Measurements from ENCODE around the gene FOCAD.

Gene FOCAD

DNA sequence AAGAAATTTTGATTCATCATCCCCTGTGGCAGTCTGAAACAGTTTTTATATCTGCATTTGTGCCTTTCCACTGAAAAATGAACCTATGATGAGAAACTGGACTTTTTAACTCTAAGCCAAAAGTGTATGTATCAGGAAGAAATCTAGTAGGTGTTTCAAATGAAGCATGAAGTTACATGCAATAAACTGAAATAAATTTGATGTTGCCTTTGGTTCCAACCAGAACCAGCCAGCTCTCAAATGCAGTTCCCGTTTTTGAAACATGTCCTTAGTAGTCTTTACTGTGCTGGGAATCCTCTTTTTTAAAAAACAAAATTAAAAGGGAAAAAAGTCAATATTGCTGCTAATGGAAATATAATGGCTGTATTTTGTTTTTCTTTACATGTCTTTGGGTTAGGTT is 303.5 kb downstream of the FOCAD start:
- Histone ChIP-seq H3K4me2 (ENCODE audit: low read length) (peak overlapping the region; percentile 58), H3K79me2 (ENCODE audit: insufficient read depth, low read length) (no peaks in the 10 kb centered on the region), H3K9me2 (ENCODE audit: low read depth, low read length) (no peaks in the 10 kb centered on the region), H3K9ac (ENCODE audit: low read length) (peak overlapping the region; percentile 54), H3K27ac (ENCODE audit: low read depth, low read length, poor library complexity, severe bottlenecking) (peak overlapping the region; percentile 97), H4K20me1 (ENCODE audit: insufficient read depth, low read length) (no peaks in the 10 kb centered on the region), H3K4me1 (ENCODE audit: insufficient read depth, low read length, severe bottlenecking) (peaks cover 99% of the 10 kb centered on the region), H3K27me3 (ENCODE audit: insufficient read depth, low read length) (no peaks in the 10 kb centered on the region), H3K9me3 (ENCODE audit: low read length) (no peaks in the 10 kb centered on the region), H3K36me3 (ENCODE audit: insufficient read depth, low read length) (no peaks in the 10 kb centered on the region; the same call in 1 of the 2 replicates), H3K4me3 (ENCODE audit: low read depth, low read length, poor library complexity, severe bottlenecking) (no peak overlapping the region), H3F3A (ENCODE audit: insufficient read depth, low read length) (no peaks in the 10 kb centered on the region), H2AFZ (ENCODE audit: low read length) (no peak overlapping the region)
- TF ChIP-seq, protein P1, sequence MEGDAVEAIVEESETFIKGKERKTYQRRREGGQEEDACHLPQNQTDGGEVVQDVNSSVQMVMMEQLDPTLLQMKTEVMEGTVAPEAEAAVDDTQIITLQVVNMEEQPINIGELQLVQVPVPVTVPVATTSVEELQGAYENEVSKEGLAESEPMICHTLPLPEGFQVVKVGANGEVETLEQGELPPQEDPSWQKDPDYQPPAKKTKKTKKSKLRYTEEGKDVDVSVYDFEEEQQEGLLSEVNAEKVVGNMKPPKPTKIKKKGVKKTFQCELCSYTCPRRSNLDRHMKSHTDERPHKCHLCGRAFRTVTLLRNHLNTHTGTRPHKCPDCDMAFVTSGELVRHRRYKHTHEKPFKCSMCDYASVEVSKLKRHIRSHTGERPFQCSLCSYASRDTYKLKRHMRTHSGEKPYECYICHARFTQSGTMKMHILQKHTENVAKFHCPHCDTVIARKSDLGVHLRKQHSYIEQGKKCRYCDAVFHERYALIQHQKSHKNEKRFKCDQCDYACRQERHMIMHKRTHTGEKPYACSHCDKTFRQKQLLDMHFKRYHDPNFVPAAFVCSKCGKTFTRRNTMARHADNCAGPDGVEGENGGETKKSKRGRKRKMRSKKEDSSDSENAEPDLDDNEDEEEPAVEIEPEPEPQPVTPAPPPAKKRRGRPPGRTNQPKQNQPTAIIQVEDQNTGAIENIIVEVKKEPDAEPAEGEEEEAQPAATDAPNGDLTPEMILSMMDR (IDR thresholded peaks at IDR 0.05; ENCODE audit: low read length), result no peak
- TF ChIP-seq EZH2 (IDR thresholded peaks at IDR 0.05; ENCODE audit: borderline replicate concordance, low read length), result no peak

DNA sequence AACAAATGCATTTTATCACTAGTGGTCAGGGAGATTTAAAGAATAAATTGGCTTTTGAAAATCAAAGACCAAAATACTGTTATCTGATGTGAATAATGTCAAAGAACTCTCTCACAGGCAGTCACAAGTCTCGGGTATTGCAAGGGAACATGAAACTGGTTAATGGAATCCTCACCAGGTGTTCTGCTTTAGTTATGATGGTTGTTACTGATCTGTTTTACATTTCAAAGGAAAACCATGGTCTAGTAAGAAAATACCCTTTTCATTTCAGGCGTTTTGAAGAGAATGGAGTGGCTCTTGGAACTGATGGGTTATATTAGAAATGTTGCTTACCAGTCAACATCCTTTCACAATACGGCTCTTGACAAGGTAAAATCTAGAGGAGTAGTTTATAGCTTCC is 304.0 kb downstream of the FOCAD start:
- Histone ChIP-seq H3F3A (ENCODE audit: insufficient read depth, low read length) (no peaks in the 10 kb centered on the region), H3K27ac (ENCODE audit: low read depth, low read length, poor library complexity, severe bottlenecking) (peak overlapping the region; percentile 97), H3K36me3 (ENCODE audit: insufficient read depth, low read length) (no peaks in the 10 kb centered on the region; the same call in 1 of the 2 replicates), H3K4me1 (ENCODE audit: insufficient read depth, low read length, severe bottlenecking) (peaks cover 95% of the 10 kb centered on the region), H4K20me1 (ENCODE audit: insufficient read depth, low read length) (no peaks in the 10 kb centered on the region), H3K4me2 (ENCODE audit: low read length) (peak overlapping the region; percentile 58), H3K27me3 (ENCODE audit: insufficient read depth, low read length) (no peaks in the 10 kb centered on the region), H3K9me2 (ENCODE audit: low read depth, low read length) (no peaks in the 10 kb centered on the region), H2AFZ (ENCODE audit: low read length) (no peak overlapping the region), H3K9ac (ENCODE audit: low read length) (peak overlapping the region; percentile 54), H3K9me3 (ENCODE audit: low read length) (no peaks in the 10 kb centered on the region), H3K79me2 (ENCODE audit: insufficient read depth, low read length) (no peaks in the 10 kb centered on the region), H3K4me3 (ENCODE audit: low read depth, low read length, poor library complexity, severe bottlenecking) (no peak overlapping the region)
- TF ChIP-seq EZH2 (IDR thresholded peaks at IDR 0.05; ENCODE audit: borderline replicate concordance, low read length), result no peak
- TF ChIP-seq, protein P1 (IDR thresholded peaks at IDR 0.05; ENCODE audit: low read length), result no peak

DNA sequence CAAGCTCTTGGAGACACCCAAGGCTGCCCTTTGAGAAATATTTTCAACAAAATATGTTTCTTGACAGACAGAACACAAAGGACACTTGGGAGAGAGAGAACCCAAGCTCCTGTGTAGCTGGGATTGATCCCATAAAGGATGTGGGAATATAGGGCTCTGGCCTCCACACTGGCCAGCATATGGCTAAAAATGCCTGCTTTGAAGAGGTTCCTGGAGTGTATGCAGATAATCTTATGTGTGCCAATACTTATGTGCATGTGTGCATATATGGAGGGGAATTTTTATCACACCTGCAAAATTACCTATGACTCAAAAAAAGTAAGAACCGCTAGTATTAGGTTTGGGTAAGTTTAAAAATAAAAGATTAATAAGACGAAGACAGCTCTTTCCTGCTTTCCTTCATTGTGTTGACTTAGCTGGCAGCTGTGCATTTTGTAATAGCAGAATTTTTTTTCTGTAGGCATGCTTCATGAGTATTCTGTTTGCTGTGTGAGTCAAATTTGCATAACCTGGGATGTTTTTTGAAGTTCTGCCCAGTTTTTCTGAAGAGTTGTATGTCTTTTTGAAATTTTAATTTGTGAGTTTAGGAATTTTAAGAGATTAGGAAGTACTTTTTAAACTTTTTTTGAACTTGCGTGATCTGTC is 304.7 kb downstream of the FOCAD start:
- TF ChIP-seq, protein P1 (IDR thresholded peaks at IDR 0.05; ENCODE audit: low read length), result no peak
- TF ChIP-seq EZH2 (IDR thresholded peaks at IDR 0.05; ENCODE audit: borderline replicate concordance, low read length), result no peak
- Histone ChIP-seq H3K4me1 (ENCODE audit: insufficient read depth, low read length, severe bottlenecking) (peaks cover 95% of the 10 kb centered on the region), H3K79me2 (ENCODE audit: insufficient read depth, low read length) (no peaks in the 10 kb centered on the region), H3K27ac (ENCODE audit: low read depth, low read length, poor library complexity, severe bottlenecking) (peak overlapping the region; percentile 97), H2AFZ (ENCODE audit: low read length) (no peak overlapping the region), H3K4me3 (ENCODE audit: low read depth, low read length, poor library complexity, severe bottlenecking) (peak overlapping the region; percentile 38), H3K9me2 (ENCODE audit: low read depth, low read length) (no peaks in the 10 kb centered on the region), H4K20me1 (ENCODE audit: insufficient read depth, low read length) (no peaks in the 10 kb centered on the region), H3K9me3 (ENCODE audit: low read length) (no peaks in the 10 kb centered on the region), H3K36me3 (ENCODE audit: insufficient read depth, low read length) (no peaks in the 10 kb centered on the region; the same call in 1 of the 2 replicates), H3K27me3 (ENCODE audit: insufficient read depth, low read length) (no peaks in the 10 kb centered on the region), H3K4me2 (ENCODE audit: low read length) (peak overlapping the region; percentile 58), H3F3A (ENCODE audit: insufficient read depth, low read length) (no peaks in the 10 kb centered on the region), H3K9ac (ENCODE audit: low read length) (peak overlapping the region; percentile 54)
